SK-N-SH (cell line): ENCODE data around the gene PPIB. TPM values are rescaled to one million over a fixed set of nuclear protein-coding genes. Genes with fewer than 3 reads are reported as not detected.
"Not testable (repeated sequence)": the region's sequence is repeated elsewhere in the genome, so short reads cannot be mapped to it uniquely, and the experiment has no call there.

ENCODE experiments used
- CTCF ChIA-PET: fragments of 300-600, 350-600 bp; formaldehyde crosslinking; extraction: SDS; loops from one replicate; lab custom pipeline; 2021; lab: Yijun Ruan, JAX
- POLR2A ChIA-PET: fragments of 350-600 bp; sonication (Branson Sonifier 250); formaldehyde crosslinking; extraction: SDS; loops from one replicate; lab custom pipeline; 2020; ENCODE audit warnings: antibody characterized with exemption, inconsistent platforms; lab: Yijun Ruan, JAX
- DNase-seq: peaks from one replicate; pipeline ENCODE4 v3.0.0; 2012
- H2AFZ ChIP-seq: fragments of 200-600 bp; sonication (generic); 2 replicates; pipeline ENCODE4 v1.8.1; 2016; ENCODE audit warnings: antibody characterized with exemption, mild to moderate bottlenecking, low read depth
- H3F3A ChIP-seq: fragments of 200-600 bp; sonication (generic); replicated peaks from 2 replicates; pipeline ENCODE3; 2016; ENCODE audit warnings: antibody characterized with exemption, mild to moderate bottlenecking; ENCODE audit not compliant: insufficient read depth
- H3K27ac ChIP-seq, 2 experiments: fragments of 200-500 bp in 1 of 2; fragments of 200-600 bp in 1 of 2; sonication (Bioruptor generic) in 1 of 2; sonication (generic), shearing (Covaris generic) in 1 of 2; 2 replicates each; pipeline versions ENCODE4 v1.5.1 to v1.6.1; 2014 to 2016; ENCODE audit warnings: low read depth in 2 of 2, inconsistent platforms in 1 of 2, low read length in 1 of 2, mild to moderate bottlenecking in 1 of 2, mixed read lengths in 1 of 2
- H3K27me3 ChIP-seq: fragments of 200-600 bp; sonication (generic), shearing (Covaris generic); 2 replicates; pipeline ENCODE4 v1.6.1; 2016; ENCODE audit warnings: mixed run types; ENCODE audit not compliant: insufficient read depth
- H3K36me3 ChIP-seq, 2 experiments: fragments of 200-500 bp in 1 of 2; fragments of 200-600 bp in 1 of 2; sonication (Bioruptor generic) in 1 of 2; sonication (generic) in 1 of 2; replicated peaks in 1 of 2; 2 replicates each; pipeline versions ENCODE3 to v1.5.1; 2014 to 2016; ENCODE audit warnings: low read length in 1 of 2, mild to moderate bottlenecking in 1 of 2; ENCODE audit not compliant: insufficient read depth in 2 of 2, control insufficient read depth in 1 of 2
- H3K4me1 ChIP-seq, 2 experiments: fragments of 200-500 bp in 1 of 2; fragments of 200-600 bp in 1 of 2; sonication (Bioruptor generic) in 1 of 2; sonication (generic), shearing (Covaris generic) in 1 of 2; 2 replicates each; pipeline versions ENCODE4 v1.5.1 to v1.6.1; 2014 to 2016; ENCODE audit warnings: low read depth in 1 of 2, low read length in 1 of 2, mixed run types in 1 of 2; ENCODE audit not compliant: insufficient read depth in 2 of 2, control insufficient read depth in 1 of 2
- H3K4me2 ChIP-seq: fragments of 200-600 bp; sonication (generic), shearing (Covaris generic); 2 replicates; pipeline ENCODE4 v1.6.1; 2017; ENCODE audit warnings: mixed run types
- H3K4me3 ChIP-seq, 2 experiments: fragments of 200-500 bp in 1 of 2; fragments of 200-600 bp in 1 of 2; sonication (Bioruptor generic) in 1 of 2; sonication (generic), shearing (Covaris generic) in 1 of 2; 2 replicates each; pipeline versions ENCODE4 v1.5.1 to v1.8.1; 2014 to 2016; ENCODE audit warnings: low read depth in 2 of 2, inconsistent platforms in 1 of 2, low read length in 1 of 2, mild to moderate bottlenecking in 1 of 2, mixed read lengths in 1 of 2, moderate library complexity in 1 of 2
- H3K79me2 ChIP-seq: fragments of 200-600 bp; sonication (generic); 2 replicates; pipeline ENCODE4 v1.8.1; 2017; ENCODE audit warnings: mild to moderate bottlenecking; ENCODE audit not compliant: insufficient read depth
- H3K9ac ChIP-seq: fragments of 200-600 bp; sonication (generic); 2 replicates; pipeline ENCODE4 v1.6.1; 2017; ENCODE audit warnings: mixed run types
- H3K9me2 ChIP-seq: fragments of 200-600 bp; sonication (generic); 2 replicates; pipeline ENCODE4 v1.6.1; 2017; ENCODE audit warnings: mixed run types
- H3K9me3 ChIP-seq: fragments of 200-600 bp; sonication (generic); 2 replicates; pipeline ENCODE4 v1.6.1; 2017; ENCODE audit warnings: mixed run types, mild to moderate bottlenecking, moderate library complexity
- H4K20me1 ChIP-seq: fragments of 200-600 bp; sonication (generic); 2 replicates; pipeline ENCODE4 v1.6.1; 2017; ENCODE audit warnings: mild to moderate bottlenecking, mixed run types; ENCODE audit not compliant: insufficient read depth
- EP300 ChIP-seq, 2 experiments: IDR thresholded peaks; 2 replicates each; pipeline versions ENCODE4 v1.4.0 to v1.6.1; 2012; ENCODE audit warnings: borderline replicate concordance in 1 of 2, low read depth in 1 of 2, low read length in 1 of 2
- FOSL2 ChIP-seq: IDR thresholded peaks from 2 replicates; pipeline ENCODE4 v1.4.0; 2012; ENCODE audit warnings: low read depth, mild to moderate bottlenecking, moderate library complexity, borderline replicate concordance
- GABPA ChIP-seq: IDR thresholded peaks from 2 replicates; pipeline ENCODE4 v1.4.0; 2012; ENCODE audit warnings: low read depth, mild to moderate bottlenecking
- IRF3 ChIP-seq: fragments of 150-350 bp; IDR thresholded peaks from 2 replicates; pipeline ENCODE4 v1.6.1; 2016; ENCODE audit warnings: mild to moderate bottlenecking, low read depth, low read length
- MEF2A ChIP-seq: IDR thresholded peaks from 2 replicates; pipeline ENCODE4 v1.4.0; 2012; ENCODE audit warnings: low read depth, borderline replicate concordance
- NFIC ChIP-seq: IDR thresholded peaks from 2 replicates; pipeline ENCODE4 v1.4.0; 2012; ENCODE audit warnings: borderline replicate concordance
- NRF1 ChIP-seq: IDR thresholded peaks from 2 replicates; pipeline ENCODE4 v1.6.1; 2012; ENCODE audit warnings: low read depth, mild to moderate bottlenecking, low read length
- POLR2AphosphoS5 ChIP-seq: IDR thresholded peaks from 2 replicates; pipeline ENCODE4 v1.6.1; 2012; ENCODE audit warnings: low read depth, low read length
- RAD21 ChIP-seq: IDR thresholded peaks from 2 replicates; pipeline ENCODE4 v1.6.1; 2012; ENCODE audit warnings: mild to moderate bottlenecking, low read length
- RCOR1 ChIP-seq: fragments of 150-350 bp; IDR thresholded peaks from 2 replicates; pipeline ENCODE4 v1.6.1; 2017; ENCODE audit warnings: antibody characterized with exemption, low read length
- SIN3A ChIP-seq: IDR thresholded peaks from 2 replicates; pipeline ENCODE4 v1.6.1; 2012; ENCODE audit warnings: low read depth, mild to moderate bottlenecking, low read length, moderate library complexity, borderline replicate concordance
- TCF12 ChIP-seq: IDR thresholded peaks from 2 replicates; pipeline ENCODE4 v1.4.0; 2012
- USF2 ChIP-seq: fragments of 150-350 bp; IDR thresholded peaks from 2 replicates; pipeline ENCODE4 v1.6.1; 2017; ENCODE audit warnings: antibody characterized with exemption, low read length, low read depth, borderline replicate concordance
- YY1 ChIP-seq: IDR thresholded peaks from 2 replicates; pipeline ENCODE4 v1.4.0; 2012; ENCODE audit warnings: low read depth, mild to moderate bottlenecking
- WGBS: methylation state at CpG from one replicate; pipeline ENCODE4 v1.1.6; 2017; ENCODE audit warnings: low lambda C conversion rate; 5-methylcytosine and 5-hydroxymethylcytosine counted together
- polyA plus RNA-seq, 3 experiments: library from polyadenylated mRNA; depleted of rRNA; stranded (reverse); fragments of >200 nt; gene quantifications; 2 replicates each; pipeline ENCODE4 v1.2.3, GENCODE V29; 2012
- TF ChIP-seq, protein P1 (sequence below): fragments of 200-600 bp; sonication (generic); IDR thresholded peaks from 2 replicates; pipeline ENCODE4 v1.6.1; 2017; ENCODE audit warnings: antibody characterized with exemption, mild to moderate bottlenecking, moderate library complexity

The PPIB gene
- polyA plus RNA-seq, 1 of the 3 experiments (the other 2 are of a cell fraction), result 1,379 TPM

GRCh38 chr15:64110950-64111678, 51.7 kb downstream of the PPIB start (continued):
- TF ChIP-seq IRF3 (no peak), TCF12 (no peak), FOSL2 (no peak), RAD21 (no peak), SIN3A (no peak), MEF2A (no peak), GABPA (no peak)
- TF ChIP-seq, protein P1, sequence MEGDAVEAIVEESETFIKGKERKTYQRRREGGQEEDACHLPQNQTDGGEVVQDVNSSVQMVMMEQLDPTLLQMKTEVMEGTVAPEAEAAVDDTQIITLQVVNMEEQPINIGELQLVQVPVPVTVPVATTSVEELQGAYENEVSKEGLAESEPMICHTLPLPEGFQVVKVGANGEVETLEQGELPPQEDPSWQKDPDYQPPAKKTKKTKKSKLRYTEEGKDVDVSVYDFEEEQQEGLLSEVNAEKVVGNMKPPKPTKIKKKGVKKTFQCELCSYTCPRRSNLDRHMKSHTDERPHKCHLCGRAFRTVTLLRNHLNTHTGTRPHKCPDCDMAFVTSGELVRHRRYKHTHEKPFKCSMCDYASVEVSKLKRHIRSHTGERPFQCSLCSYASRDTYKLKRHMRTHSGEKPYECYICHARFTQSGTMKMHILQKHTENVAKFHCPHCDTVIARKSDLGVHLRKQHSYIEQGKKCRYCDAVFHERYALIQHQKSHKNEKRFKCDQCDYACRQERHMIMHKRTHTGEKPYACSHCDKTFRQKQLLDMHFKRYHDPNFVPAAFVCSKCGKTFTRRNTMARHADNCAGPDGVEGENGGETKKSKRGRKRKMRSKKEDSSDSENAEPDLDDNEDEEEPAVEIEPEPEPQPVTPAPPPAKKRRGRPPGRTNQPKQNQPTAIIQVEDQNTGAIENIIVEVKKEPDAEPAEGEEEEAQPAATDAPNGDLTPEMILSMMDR, result no peak

- H3K27me3 ChIP-seq, H3F3A ChIP-seq, H3K27ac ChIP-seq, POLR2A ChIA-PET, H2AFZ ChIP-seq, H3K4me3 ChIP-seq, H3K9me3 ChIP-seq, H3K9ac ChIP-seq, H3K4me1 ChIP-seq, H3K9me2 ChIP-seq, DNase-seq, H3K4me2 ChIP-seq: not testable (repeated sequence)
- Histone ChIP-seq H3K79me2 (peaks cover 79% of the 10 kb centered on the region), H4K20me1 (peaks cover 49% of the 10 kb centered on the region), H3K36me3 (peaks cover 22 to 30% of the 10 kb centered on the region in 2 experiments)
- CTCF ChIA-PET, result interaction anchor here (0.8 kb wide), 1 partner anchor 37 kb away, joined by 3 read pairs; no protein-coding TSS in a partner anchor
- 96% methylated on average over 4 of the region's 4 CpGs for WGBS
Measured at GRCh38 chr15:64110108-64110701, 52.6 kb downstream of the PPIB start.

- CTCF ChIA-PET, result interaction anchor here (1.4 kb wide), 1 partner anchor 42 kb away, joined by 6 read pairs; no protein-coding TSS in a partner anchor
- Histone ChIP-seq H3K4me3 (no peak overlapping the region), H3K4me1 (no peaks in the 10 kb centered on the region; a peak in 2 of 4 replicates), H2AFZ (no peak overlapping the region), H3K27me3 (no peaks in the 10 kb centered on the region), H3K4me2 (no peak overlapping the region), H3K27ac (no peak overlapping the region), H3K9me3 (no peaks in the 10 kb centered on the region), H3K9me2 (no peaks in the 10 kb centered on the region), H3F3A (peaks cover 4% of the 10 kb centered on the region), H4K20me1 (peaks cover 76% of the 10 kb centered on the region), H3K9ac (no peak overlapping the region), H3K79me2 (peaks cover 99% of the 10 kb centered on the region), H3K36me3 (peaks cover under 1 to 4% of the 10 kb centered on the region in 2 experiments)
- DNase-seq, result no peak
- WGBS, result 95% methylated on average over 1 of the region's 1 CpG
- POLR2A ChIA-PET, result interaction anchor here (1.6 kb wide), 1 partner anchor 14 kb away, joined by 4 read pairs; the partner anchor contains the start of gene CIAO2A
- TF ChIP-seq YY1, result no peak
- TF ChIP-seq, protein P1, result no peak
- no peak for TF ChIP-seq GABPA
- TF ChIP-seq EP300 (IDR thresholded peaks at IDR 0.05; ENCODE audit: borderline replicate concordance in 1 of 2, low read depth in 1 of 2, low read length in 1 of 2), result no peak
- TF ChIP-seq FOSL2, result no peak
- no peak for TF ChIP-seq TCF12
- no peak for TF ChIP-seq RAD21
- no peak for TF ChIP-seq USF2
- TF ChIP-seq RCOR1, result no peak
- no peak for TF ChIP-seq NRF1
- TF ChIP-seq POLR2AphosphoS5, result no peak
- TF ChIP-seq NFIC, result no peak
Measured at GRCh38 chr15:64107337-64107736, 55.5 kb downstream of the PPIB start.
